ENCODE measurements around the gene TXNRD2.
"Not testable (repeated sequence)": the region's sequence is repeated elsewhere in the genome, so short reads cannot be mapped to it uniquely, and the experiment has no call there.

Gene TXNRD2

DNA sequence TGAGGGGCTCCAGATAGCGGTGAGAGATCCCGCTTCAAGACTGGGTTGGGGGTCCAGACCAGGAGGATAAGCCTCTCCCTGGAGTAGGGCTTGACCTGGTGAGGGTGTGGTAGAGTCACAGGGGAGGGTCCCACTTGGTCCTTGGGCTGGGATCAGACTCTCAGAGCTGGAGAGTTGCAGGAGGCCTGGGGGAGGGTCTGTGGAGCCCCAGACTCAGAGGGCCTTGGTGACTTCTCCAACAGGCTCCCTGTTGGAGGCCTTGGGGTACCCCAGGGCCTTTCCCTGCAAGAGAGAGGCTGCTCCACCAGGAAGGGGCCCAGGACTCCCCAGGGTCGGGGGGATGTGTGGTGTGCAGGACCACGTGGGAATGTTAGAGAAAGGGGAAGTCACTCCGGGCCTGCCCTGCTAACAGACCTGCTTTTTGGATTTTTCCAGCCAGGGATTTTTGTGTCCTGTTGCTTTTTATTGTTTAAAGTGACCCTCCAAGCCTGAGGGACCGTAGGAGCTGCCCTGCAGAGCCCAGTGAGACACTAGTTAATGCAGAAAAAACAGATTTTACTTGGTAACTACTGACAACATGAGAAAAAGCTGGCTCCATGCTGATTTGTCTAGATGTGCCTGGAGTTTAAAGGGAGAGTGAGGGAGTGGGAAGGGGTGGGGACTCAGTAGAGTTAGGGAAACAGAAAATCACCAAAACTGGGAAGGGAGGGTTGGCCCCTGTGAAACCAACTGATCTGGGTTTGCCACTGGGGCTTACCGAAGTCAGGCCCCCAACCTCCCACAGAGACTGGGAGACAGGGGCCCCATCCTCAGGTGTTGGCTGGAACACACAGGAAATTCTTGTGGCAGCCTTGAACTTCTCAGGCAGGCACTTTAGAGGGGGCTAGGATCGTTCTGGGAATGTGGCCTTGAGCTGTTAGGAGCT lies 801 bp upstream of the TXNRD2 start:
- DNase-seq, result peak; percentile 39

DNA sequence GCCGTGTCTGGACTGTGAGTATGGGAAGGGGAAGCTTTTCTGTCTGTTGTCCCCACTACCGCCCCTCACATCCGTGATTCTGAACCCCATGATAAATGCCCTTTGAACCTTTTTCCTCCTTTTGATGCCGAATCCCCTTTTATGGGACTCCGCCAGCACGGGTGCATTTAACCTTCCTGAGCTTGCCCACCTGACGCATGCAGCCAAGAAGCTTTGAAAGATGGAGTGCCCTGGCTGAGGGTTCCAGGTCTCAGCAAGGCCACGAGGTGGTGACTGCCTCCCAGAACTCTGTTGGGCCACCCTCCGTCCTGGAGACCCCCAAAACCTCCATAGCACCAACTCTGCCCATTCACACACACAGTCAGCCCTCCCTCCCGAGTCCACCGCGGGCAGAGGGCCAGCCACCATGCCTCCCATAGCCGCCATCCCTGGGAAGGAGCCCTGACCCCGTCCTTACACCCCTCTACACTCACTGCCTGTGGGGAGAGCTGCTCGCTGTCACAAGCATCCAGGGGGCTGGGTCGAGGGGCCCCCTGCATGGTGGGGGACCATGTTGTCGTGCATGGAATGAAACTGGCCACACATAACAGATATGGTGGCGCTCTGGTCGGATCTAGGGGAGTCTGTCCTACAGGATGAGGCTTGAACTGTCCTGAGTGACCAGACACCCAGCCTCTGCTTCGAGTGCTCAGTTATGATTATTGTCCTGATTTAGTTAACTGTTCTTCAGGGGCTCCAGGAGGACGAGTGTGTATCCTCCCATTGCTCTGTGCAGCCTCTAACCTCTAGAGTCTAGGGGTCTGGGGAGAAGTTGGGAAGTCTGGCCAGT lies 868 bp downstream of the TXNRD2 start:
- no peak for DNase-seq

DNA sequence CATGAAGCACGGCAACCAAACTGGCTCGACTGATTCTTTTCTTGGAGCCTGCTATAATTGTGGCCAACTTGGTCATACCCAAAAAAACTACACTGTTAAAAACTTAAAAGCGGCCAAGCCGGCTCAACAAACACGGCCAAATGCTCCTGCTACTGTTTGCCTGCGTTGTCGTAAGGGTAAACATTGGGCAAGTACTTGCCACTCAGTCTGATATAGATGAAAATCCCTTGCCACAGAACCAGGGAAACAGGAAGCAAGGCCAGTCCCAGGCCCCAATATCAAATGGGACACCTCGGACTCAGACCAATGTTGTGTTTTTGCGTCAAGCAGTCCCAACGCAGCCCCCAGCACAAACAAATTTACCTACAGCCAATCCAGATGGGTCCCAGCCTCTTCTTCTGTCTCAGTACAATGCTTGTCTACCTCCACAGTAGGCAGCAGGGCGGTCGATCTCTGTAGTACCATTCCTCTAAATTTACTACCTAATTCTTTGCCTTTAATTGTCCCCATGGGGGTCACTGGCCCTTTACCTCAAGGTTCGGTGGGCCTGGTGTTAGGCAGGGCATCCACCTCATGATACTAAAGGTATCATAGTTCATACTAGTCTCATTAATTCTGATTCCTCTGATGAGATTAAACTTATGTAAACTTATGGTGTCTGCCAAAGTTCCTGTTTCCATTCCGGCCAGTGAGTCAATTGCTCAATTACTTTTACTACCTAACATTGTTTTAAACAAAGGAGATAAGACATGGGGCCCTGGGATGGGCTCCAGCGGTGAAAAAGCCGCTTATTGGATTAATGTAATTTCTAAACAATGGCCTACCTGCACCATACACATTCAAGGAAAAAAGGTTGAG lies 3.8 kb downstream of the TXNRD2 start:
- no peak for DNase-seq

DNA sequence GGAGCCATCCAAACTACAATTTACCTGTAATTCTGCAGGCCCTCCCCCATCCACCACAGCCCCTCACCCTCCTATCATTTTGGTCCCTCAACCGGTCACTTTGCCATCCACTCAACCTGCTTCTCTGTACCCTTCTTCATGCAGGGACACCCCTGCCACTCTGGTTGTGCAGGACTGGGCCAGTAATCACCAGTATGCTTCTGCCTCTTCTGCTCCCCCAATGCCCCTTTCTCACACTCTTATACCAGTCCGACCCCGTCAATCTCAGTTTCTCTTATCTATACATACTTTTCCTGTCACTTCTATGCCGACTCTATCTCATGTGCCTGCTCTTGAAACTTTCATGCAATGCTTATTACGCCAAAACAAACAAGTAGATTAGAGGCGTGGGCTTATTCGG lies 5.1 kb downstream of the TXNRD2 start:
- DNase-seq, result no peak

DNA sequence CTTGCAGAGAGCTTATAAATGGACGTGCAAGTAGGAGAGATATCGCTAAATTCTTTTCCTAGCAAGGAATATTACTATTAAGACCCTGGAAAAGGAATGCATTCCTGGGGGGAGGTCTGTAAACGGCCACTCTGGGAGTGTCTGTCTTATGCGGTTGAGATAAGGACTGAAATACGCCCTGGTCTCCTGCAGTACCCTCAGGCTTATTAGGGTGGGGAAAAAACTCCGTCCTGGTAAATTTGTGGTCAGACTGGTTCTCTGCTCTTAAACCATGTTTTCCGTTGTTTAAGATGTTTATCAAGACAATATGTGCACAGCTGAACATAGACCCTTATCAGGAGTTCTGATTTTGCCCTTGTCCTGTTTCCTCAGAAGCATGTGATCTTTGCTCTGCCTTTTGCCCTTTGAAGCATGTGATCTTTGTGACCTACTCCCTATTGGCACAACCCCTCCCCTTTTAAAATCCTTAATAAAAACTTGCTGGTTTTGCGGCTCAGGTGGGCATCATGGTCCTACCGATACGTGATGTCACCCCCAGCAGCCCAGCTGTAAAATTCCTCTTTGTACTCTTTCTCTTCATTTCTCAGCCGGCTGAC lies 6.4 kb downstream of the TXNRD2 start:
- not testable (repeated sequence) for DNase-seq

DNA sequence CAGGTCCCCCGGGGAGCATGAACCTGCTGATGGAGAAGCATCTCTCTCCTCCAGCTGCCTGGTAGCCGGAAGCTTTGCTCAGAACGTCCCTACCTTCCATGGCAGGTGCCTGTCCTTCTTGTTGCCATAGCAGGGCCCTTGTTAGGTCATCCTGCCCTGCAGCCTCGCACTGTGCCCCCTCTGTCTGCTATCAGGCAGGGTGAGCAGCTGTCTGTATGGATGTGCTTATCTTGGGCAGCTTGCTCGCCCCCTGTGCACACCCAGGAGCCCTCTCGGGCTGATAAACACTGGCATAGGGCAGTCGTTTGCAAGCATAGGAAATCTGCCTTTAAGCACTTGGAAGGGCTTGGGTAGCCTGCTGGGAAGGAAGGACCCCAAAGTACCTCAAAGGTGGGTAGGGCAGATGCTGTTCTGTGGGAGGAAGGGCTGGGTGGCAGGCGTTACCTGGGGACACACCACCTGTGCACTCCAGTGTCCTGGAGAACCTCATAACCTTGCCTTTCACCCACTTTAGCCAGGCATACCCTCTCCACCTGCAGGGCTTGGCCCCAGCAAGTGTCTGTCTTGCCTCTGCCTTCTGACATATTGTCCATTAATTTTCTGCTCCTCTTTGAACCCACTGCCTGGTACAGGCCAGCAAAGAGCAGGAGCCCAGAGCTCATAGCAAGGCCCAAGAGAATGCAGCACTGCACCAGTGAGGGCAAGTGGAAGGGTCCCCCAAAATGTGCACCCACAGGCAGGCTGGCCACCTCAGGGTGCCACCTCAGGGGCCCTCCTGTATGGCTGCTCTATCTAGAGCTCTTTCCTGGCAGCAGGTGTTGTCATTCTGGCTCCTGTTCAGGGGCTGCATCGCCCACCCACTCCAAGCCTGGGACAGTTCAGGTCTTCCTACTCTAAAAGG lies 8.0 kb downstream of the TXNRD2 start:
- no peak for DNase-seq

DNA sequence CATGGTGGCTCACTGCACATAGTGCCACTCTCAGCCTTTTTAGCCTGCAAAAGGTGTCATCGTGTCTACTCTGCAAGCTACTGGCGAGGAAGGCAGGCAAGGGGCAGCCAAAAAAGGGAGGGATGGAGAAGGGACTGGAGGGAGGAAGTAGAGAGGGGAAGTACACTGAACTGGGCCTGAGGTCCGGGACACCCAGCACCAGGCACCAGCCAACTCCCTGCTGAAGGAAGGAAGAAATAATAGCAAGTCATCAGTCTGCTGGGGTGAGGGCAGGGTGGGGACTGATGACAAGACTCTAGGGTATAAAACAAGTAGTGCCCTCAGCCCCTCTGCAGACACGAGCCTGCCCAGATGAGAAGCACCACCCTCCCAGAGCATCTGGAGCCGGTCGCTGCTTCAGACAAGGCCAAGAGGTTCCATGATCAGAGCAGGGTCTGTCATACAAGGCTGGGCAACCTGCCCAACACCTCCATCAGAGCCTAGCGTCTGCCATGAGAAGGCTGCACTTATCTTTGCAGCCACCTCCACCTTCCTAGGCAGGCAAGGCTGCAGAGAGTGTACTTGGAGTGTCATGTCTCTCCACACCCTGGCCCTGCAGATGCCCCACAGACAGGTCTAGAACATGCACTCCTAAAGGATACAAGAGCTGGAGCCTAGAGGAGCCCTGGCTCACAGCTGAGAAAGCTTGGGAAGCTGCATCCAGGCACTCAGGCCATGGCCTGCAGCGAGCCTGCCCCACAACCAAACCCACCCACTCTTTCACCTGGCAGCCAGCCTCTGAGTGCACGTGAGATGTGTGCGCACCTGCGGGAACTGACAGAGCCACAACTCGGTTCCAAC lies 9.0 kb downstream of the TXNRD2 start:
- DNase-seq, result no peak

DNA sequence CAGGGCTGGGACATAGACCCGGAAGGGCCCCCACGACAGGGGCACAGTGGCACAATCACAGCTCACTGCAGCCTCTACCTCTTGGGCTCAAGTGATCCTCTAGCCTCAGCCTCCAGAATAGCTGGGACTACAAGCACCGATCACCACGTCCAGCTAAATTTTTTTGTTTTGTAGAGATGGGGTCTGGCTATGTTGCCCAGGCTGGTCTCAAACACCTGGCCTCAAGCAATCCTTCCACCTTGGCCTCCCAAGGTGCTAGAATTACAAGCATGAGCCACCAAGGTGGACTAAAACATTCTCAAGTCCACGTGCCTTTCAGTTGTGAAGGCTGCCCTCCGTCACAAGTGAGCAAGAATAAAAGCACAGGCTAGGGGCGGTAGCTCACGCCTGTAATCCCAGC lies 10.1 kb downstream of the TXNRD2 start:
- no peak for DNase-seq

DNA sequence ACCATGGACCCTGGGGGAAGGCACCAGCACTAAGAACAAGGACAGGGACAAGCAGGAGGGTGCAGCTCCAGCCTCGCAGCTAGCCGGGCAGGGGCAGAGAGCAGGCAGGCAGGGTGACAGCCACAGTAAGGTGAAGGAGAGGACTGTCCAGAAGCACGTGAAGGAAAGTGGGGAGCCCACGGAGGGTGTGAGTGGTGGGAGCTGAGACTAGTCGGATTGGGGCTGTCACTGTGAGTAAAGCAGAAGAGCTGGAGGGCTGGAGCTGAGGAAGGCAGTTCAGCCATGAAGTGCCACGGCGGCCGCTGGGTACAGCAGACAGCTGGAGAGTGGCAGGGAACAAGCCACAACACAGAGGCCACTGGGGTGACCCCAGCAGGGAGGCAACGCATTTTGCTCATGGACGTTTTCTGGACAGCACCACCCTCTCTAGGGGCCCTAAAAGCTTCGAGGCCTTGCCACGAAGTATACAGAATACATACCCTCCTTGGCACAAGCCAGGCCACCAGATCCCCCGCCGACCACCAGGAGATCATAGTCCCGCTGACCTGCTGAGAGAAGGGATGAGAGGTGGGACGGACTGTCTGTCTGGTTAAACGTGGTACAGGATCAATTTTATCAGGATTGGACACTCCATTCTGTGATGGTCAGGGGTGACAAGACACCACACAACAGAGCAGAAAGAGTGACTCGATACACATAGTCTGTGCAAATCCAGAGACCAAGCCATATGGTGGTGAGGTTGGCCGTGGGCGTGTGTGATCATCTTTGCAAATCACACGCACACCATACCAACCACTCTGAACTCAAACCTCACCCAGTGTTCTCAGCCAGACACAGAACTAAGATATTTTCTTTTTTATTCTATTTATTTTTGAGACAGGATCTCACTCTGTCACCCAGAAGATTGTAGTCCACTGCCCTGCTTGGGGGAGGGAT lies 10.8 kb downstream of the TXNRD2 start:
- no peak for DNase-seq

DNA sequence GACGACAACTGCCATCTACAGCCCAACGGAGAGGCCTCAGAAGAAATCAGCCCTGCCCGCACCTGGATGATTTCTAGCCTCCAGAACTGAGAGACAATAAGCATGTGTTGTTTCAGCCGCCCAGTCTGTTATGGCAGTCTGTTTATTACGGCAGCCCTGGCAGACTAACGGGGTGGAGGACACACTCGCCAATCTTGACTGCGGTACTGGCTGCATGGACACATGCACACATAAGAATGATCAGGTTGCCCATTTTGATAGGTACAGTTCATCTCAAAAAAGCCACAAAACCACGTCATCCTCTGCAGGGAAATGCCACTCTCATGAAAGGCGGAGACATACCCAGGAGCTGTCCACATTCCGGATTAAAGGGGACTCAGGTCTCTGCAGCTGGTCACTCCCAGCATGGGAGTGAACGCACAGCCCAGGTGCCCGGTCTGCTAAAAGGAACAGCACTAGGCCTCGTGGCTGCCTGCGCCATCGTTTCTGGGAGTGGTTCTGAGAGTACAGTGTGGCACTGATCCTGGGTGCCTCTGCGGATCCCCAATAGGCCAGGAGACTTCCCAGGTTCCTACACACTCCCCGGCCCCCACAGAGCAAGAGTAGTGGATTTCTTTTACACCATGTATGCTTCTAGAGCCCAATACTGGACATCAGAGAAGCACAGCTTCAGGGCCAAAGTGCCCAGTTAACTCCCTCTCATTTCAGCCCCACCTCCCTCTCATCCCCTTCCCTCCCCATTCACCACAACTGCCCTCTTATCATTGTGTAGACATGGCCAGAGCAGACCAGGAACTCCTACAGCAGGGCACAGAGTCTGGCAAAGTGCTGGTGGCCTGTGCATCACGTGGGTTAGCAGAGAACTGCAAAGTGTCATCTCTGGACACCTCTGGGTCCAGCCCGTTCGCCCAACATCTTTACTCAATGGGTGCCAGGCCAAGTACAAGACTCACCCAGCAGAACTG lies 11.8 kb downstream of the TXNRD2 start:
- no peak for DNase-seq

DNA sequence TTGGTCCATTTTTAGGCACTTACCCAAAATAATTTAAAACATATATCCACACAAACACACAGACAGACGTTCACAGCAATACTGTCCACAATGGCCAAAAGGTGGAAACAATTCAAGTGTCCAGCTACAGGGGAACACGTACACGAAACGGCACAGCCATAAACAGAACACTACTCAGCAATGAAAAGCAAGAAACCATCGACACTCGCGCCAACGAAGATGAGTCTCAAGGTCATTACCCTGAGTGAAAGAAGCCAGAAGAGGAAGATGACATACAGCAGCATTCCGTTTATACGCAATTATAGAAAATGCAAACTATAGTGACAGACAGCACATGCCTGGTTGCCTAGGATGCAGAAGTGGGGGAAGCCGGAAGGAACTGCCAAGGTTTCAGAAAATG lies 13.4 kb downstream of the TXNRD2 start:
- DNase-seq, result no peak

DNA sequence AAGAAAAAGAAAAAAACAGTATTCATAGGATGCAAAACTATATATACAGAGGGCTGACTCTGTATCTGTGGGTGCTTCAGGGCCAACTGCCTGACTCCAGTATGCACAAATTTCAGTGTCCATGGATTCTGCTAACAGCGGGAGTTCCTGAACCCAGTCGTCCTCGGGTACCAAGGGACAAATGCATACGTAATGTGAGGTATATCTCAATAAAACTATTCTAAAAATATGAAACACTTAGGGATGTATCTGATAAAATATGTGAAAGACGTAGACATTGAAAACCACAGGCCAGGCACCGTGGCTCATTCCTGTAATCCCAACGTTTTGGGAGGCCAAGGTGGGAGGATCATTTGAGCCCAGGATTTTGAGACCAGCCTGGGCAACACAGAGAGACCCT lies 13.9 kb downstream of the TXNRD2 start:
- no peak for DNase-seq

DNA sequence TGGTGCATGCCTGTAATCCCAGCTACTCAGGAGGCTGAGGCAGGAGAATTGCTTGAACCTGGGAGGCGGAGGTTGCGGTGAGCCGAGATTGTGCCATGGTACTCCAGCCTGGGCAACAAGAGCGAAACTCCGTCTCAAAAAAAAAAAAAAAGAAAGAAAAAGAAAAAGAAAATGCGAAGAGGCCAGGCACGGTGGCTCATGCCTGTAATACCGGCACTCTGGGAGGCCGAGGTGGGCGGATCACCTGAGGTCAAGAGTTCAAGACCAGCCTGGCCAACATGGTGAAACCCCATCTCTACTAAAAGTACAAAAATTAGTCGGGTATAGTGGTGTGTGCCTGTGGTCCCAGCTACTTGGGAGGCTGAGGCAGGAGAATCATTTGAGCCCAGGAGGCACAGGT lies 15.6 kb downstream of the TXNRD2 start:
- DNase-seq, result not testable (repeated sequence)

DNA sequence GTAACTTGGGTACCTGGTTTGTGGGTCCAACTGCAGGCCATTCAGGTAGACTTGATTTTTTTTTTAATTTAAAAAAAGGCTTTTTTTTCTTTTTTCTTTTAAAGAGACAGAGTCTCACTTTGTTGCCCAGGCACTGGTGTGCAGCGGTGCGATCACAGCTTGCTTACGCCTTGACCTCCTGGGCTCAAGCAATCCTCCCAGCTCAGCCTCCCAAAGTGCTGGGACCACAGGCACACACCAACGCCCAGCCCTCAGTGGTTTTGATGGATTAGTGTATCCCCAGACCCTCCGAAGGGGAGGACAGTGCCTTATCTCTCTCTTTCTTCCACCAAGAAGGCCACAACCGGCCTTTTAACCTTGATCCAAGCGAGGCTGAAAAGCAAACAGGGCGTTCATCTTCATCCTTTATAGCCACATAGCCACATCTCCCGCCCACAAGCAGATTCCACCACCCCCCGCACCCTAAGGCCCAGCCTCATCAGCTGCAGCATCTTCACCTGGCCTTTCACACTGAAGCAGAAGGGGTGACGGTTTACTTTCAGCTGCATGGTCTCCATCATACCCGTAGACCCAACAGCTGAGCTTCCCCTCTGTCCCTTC lies 17.6 kb downstream of the TXNRD2 start:
- DNase-seq, result no peak

DNA sequence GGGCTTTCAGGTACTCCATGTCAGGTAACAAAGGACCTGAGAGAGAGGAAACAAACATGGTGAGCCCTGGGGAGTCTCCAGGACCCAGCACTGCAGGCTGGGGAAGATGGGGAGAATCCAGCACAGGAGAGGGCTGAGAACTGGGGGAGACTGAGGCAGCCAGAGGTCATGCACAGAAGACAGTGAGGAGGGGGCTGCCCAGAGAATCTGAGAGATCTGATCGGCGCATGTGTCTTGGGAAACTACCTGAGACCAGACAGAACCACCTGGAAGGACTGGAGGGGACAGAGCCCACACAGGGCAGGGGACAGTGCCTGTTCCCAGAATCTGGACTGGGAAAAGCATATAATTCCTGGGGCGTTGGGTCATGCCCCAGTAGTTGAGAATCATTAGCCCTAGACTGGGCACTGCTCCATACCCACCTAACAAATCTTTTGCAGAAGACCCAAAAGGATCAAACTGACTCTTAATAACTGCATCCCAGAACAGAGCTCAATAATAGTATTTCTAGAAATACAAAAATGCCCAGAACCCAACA lies 20.0 kb downstream of the TXNRD2 start:
- no peak for DNase-seq

DNA sequence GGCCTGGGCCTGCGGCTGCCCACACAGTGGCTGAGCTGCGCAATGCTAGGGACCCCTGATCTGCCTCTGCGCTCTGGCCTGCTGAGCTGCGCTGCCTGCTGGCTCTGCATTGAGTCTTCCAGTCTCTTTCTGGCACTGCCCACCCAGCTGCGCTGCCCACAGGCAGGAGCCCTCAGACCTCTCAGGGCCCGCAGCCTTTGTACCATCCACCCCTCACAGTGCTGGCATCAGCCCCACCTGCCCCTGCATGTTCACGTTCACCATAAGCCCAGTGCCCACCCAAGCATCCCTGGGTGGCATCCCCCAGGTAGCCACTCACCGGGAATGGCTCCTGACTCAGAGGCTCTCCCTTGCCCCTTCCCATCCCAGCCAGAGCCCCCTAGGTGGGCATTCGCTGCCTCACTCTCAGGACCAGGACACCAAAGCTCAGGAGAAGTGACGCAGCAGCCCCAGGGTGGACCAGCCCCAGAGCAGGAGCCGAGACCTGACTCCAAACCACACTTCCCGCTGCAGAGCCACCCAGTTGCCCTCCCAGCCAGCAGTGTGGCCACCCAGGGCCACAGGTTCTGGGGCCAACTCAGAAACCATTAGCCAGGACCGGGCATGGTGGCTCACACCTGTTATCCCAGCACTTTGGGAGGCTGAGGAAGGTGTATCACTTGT lies 21.8 kb downstream of the TXNRD2 start:
- DNase-seq, result no peak
